SK-N-SH (cell line): ENCODE results near the gene AGBL4. TPM values are rescaled to one million over a fixed set of nuclear protein-coding genes. Genes with fewer than 3 reads are reported as not detected.

ENCODE experiments used
- CTCF ChIA-PET: fragments of 300-600, 350-600 bp; formaldehyde crosslinking; extraction: SDS; loops from one replicate; lab custom pipeline; 2021; lab: Yijun Ruan, JAX
- POLR2A ChIA-PET: fragments of 350-600 bp; sonication (Branson Sonifier 250); formaldehyde crosslinking; extraction: SDS; loops from one replicate; lab custom pipeline; 2020; ENCODE audit warnings: antibody characterized with exemption, inconsistent platforms; lab: Yijun Ruan, JAX
- DNase-seq: peaks from one replicate; pipeline ENCODE4 v3.0.0; 2012
- H2AFZ ChIP-seq: fragments of 200-600 bp; sonication (generic); 2 replicates; pipeline ENCODE4 v1.8.1; 2016; ENCODE audit warnings: antibody characterized with exemption, mild to moderate bottlenecking, low read depth
- H3F3A ChIP-seq: fragments of 200-600 bp; sonication (generic); replicated peaks from 2 replicates; pipeline ENCODE3; 2016; ENCODE audit warnings: antibody characterized with exemption, mild to moderate bottlenecking; ENCODE audit not compliant: insufficient read depth
- H3K27ac ChIP-seq, 2 experiments: fragments of 200-500 bp in 1 of 2; fragments of 200-600 bp in 1 of 2; sonication (Bioruptor generic) in 1 of 2; sonication (generic), shearing (Covaris generic) in 1 of 2; 2 replicates each; pipeline versions ENCODE4 v1.5.1 to v1.6.1; 2014 to 2016; ENCODE audit warnings: low read depth in 2 of 2, inconsistent platforms in 1 of 2, low read length in 1 of 2, mild to moderate bottlenecking in 1 of 2, mixed read lengths in 1 of 2
- H3K27me3 ChIP-seq: fragments of 200-600 bp; sonication (generic), shearing (Covaris generic); 2 replicates; pipeline ENCODE4 v1.6.1; 2016; ENCODE audit warnings: mixed run types; ENCODE audit not compliant: insufficient read depth
- H3K36me3 ChIP-seq, 2 experiments: fragments of 200-500 bp in 1 of 2; fragments of 200-600 bp in 1 of 2; sonication (Bioruptor generic) in 1 of 2; sonication (generic) in 1 of 2; replicated peaks in 1 of 2; 2 replicates each; pipeline versions ENCODE3 to v1.5.1; 2014 to 2016; ENCODE audit warnings: low read length in 1 of 2, mild to moderate bottlenecking in 1 of 2; ENCODE audit not compliant: insufficient read depth in 2 of 2, control insufficient read depth in 1 of 2
- H3K4me1 ChIP-seq, 2 experiments: fragments of 200-500 bp in 1 of 2; fragments of 200-600 bp in 1 of 2; sonication (Bioruptor generic) in 1 of 2; sonication (generic), shearing (Covaris generic) in 1 of 2; 2 replicates each; pipeline versions ENCODE4 v1.5.1 to v1.6.1; 2014 to 2016; ENCODE audit warnings: low read depth in 1 of 2, low read length in 1 of 2, mixed run types in 1 of 2; ENCODE audit not compliant: insufficient read depth in 2 of 2, control insufficient read depth in 1 of 2
- H3K4me2 ChIP-seq: fragments of 200-600 bp; sonication (generic), shearing (Covaris generic); 2 replicates; pipeline ENCODE4 v1.6.1; 2017; ENCODE audit warnings: mixed run types
- H3K4me3 ChIP-seq, 2 experiments: fragments of 200-500 bp in 1 of 2; fragments of 200-600 bp in 1 of 2; sonication (Bioruptor generic) in 1 of 2; sonication (generic), shearing (Covaris generic) in 1 of 2; 2 replicates each; pipeline versions ENCODE4 v1.5.1 to v1.8.1; 2014 to 2016; ENCODE audit warnings: low read depth in 2 of 2, inconsistent platforms in 1 of 2, low read length in 1 of 2, mild to moderate bottlenecking in 1 of 2, mixed read lengths in 1 of 2, moderate library complexity in 1 of 2
- H3K79me2 ChIP-seq: fragments of 200-600 bp; sonication (generic); 2 replicates; pipeline ENCODE4 v1.8.1; 2017; ENCODE audit warnings: mild to moderate bottlenecking; ENCODE audit not compliant: insufficient read depth
- H3K9ac ChIP-seq: fragments of 200-600 bp; sonication (generic); 2 replicates; pipeline ENCODE4 v1.6.1; 2017; ENCODE audit warnings: mixed run types
- H3K9me2 ChIP-seq: fragments of 200-600 bp; sonication (generic); 2 replicates; pipeline ENCODE4 v1.6.1; 2017; ENCODE audit warnings: mixed run types
- H3K9me3 ChIP-seq: fragments of 200-600 bp; sonication (generic); 2 replicates; pipeline ENCODE4 v1.6.1; 2017; ENCODE audit warnings: mixed run types, mild to moderate bottlenecking, moderate library complexity
- H4K20me1 ChIP-seq: fragments of 200-600 bp; sonication (generic); 2 replicates; pipeline ENCODE4 v1.6.1; 2017; ENCODE audit warnings: mild to moderate bottlenecking, mixed run types; ENCODE audit not compliant: insufficient read depth
- EP300 ChIP-seq, 2 experiments: IDR thresholded peaks; 2 replicates each; pipeline versions ENCODE4 v1.4.0 to v1.6.1; 2012; ENCODE audit warnings: borderline replicate concordance in 1 of 2, low read depth in 1 of 2, low read length in 1 of 2
- FOSL2 ChIP-seq: IDR thresholded peaks from 2 replicates; pipeline ENCODE4 v1.4.0; 2012; ENCODE audit warnings: low read depth, mild to moderate bottlenecking, moderate library complexity, borderline replicate concordance
- JUND ChIP-seq: IDR thresholded peaks from 2 replicates; pipeline ENCODE4 v1.4.0; 2012
- MAX ChIP-seq: IDR thresholded peaks from 2 replicates; pipeline ENCODE4 v1.4.0; 2012; ENCODE audit warnings: low read depth
- MXI1 ChIP-seq: IDR thresholded peaks from 2 replicates; pipeline ENCODE4 v1.6.1; 2012; ENCODE audit warnings: mild to moderate bottlenecking, low read depth, low read length, improper control_type of control experiment
- NFIC ChIP-seq: IDR thresholded peaks from 2 replicates; pipeline ENCODE4 v1.4.0; 2012; ENCODE audit warnings: borderline replicate concordance
- RAD21 ChIP-seq: IDR thresholded peaks from 2 replicates; pipeline ENCODE4 v1.6.1; 2012; ENCODE audit warnings: mild to moderate bottlenecking, low read length
- REST ChIP-seq: IDR thresholded peaks from 2 replicates; pipeline ENCODE4 v1.6.1; 2012; ENCODE audit warnings: mild to moderate bottlenecking, low read depth, low read length, moderate library complexity
- RFX5 ChIP-seq: IDR thresholded peaks from 2 replicates; pipeline ENCODE4 v1.6.1; 2012; ENCODE audit warnings: mild to moderate bottlenecking, improper control_type of control experiment, low read length
- TCF12 ChIP-seq: IDR thresholded peaks from 2 replicates; pipeline ENCODE4 v1.4.0; 2012
- polyA plus RNA-seq, 3 experiments: library from polyadenylated mRNA; depleted of rRNA; stranded (reverse); fragments of >200 nt; gene quantifications; 2 replicates each; pipeline ENCODE4 v1.2.3, GENCODE V29; 2012
- TF ChIP-seq, protein P1 (sequence below): IDR thresholded peaks from 2 replicates; pipeline ENCODE4; 2012

AGBL4 gene
- polyA plus RNA-seq, 1 of the 3 experiments (the other 2 are of a cell fraction): 0.07 TPM

DNA sequence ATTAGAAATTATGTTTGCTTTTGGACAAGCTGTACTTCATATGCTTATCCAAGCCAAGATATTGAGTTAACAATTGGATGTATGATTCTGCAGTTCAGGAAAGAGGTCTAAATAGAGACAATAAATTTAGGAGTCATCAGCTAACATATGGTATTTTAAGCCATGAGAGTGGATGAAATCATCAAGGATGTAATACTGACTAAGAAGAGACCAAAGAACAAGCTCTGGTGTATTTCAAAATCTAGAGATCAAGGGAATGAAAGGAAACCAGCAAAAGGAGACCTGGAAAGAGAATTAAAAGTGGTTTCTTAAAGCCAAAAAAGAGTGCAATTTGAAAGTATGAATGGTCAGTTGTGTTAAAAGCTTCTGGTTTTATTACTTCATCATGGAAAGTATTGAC is 1063.4 kb downstream of the AGBL4 start:
- Histone ChIP-seq H3K27me3 (no peaks in the 10 kb centered on the region), H2AFZ (peak overlapping the region; percentile 26; the same call in 1 of the 2 replicates), H3K9me2 (no peaks in the 10 kb centered on the region), H3F3A (peaks cover 3% of the 10 kb centered on the region), H3K79me2 (no peaks in the 10 kb centered on the region), H3K4me1 (peaks cover 0 to 6% of the 10 kb centered on the region in 2 experiments; a peak in 1 of 4 replicates), H3K4me2 (no peak overlapping the region), H3K9me3 (no peaks in the 10 kb centered on the region), H3K27ac (0 out of 4 replicates have a peak overlapping the region, but pooled peaks of 1 of the 2 experiments have one; percentile 26), H3K9ac (no peak overlapping the region), H3K36me3 (no peaks in the 10 kb centered on the region), H4K20me1 (no peaks in the 10 kb centered on the region), H3K4me3 (no peak overlapping the region)
- POLR2A ChIA-PET: no interaction called here
- no peak for DNase-seq
- TF ChIP-seq NFIC (no peak), EP300 (IDR thresholded peaks at IDR 0.05; ENCODE audit: borderline replicate concordance in 1 of 2, low read depth in 1 of 2, low read length in 1 of 2) (peak in 1 of 2 experiments; percentile 41; a peak in 1 of 4 replicates), MXI1 (no peak), MAX (no peak), TCF12 (peak; percentile 83), FOSL2 (peak; percentile 51; the same call in 1 of the 2 replicates)
- TF ChIP-seq, protein P1, sequence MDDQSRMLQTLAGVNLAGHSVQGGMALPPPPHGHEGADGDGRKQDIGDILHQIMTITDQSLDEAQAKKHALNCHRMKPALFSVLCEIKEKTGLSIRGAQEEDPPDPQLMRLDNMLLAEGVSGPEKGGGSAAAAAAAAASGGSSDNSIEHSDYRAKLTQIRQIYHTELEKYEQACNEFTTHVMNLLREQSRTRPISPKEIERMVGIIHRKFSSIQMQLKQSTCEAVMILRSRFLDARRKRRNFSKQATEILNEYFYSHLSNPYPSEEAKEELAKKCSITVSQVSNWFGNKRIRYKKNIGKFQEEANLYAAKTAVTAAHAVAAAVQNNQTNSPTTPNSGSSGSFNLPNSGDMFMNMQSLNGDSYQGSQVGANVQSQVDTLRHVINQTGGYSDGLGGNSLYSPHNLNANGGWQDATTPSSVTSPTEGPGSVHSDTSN: peak; percentile 59
- CTCF ChIA-PET: interaction anchor here (1.7 kb wide), 1 partner anchor 19 kb away, joined by 4 read pairs; no protein-coding TSS in a partner anchor

DNA sequence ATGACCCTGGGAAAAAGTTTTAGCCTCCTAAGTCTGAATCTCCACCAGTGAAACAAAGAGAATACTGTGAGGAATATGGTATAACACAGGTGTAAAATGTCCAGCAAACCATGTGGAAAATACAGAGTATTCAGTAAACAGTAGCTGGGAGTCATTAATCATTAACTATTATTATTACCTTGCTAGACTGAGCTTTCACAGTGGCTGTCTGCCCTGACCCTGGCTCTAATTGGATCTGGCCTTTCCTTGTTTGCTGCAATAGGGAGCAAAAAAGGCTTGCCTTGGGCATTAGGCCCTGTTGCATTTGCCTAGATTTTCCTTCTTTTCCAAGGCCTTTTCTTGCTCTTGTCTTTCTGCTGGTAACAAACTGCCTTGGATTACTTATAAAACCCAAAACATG is 1068.0 kb downstream of the AGBL4 start:
- CTCF ChIA-PET: interaction anchor here (0.8 to 1.2 kb wide), 2 partner anchors 9 to 383 kb away, joined by 3 to 5 read pairs; no protein-coding TSS in a partner anchor
- H3K4me2 ChIP-seq: no peak overlapping the region
- no peaks in the 10 kb centered on the region for H3K79me2 ChIP-seq
- no peaks in the 10 kb centered on the region for H3K27me3 ChIP-seq
- DNase-seq: no peak
- H3K9ac ChIP-seq: no peak overlapping the region
- peaks cover 0 to 3% of the 10 kb centered on the region in 2 experiments; a peak in 1 of 4 replicates for H3K4me1 ChIP-seq
- TF ChIP-seq TCF12 (no peak), RAD21 (no peak), RFX5 (no peak), JUND (no peak), REST (no peak)
- H3F3A ChIP-seq: peaks cover 3% of the 10 kb centered on the region
- H4K20me1 ChIP-seq: no peaks in the 10 kb centered on the region
- POLR2A ChIA-PET: no interaction called here
- H3K9me2 ChIP-seq: no peaks in the 10 kb centered on the region
- H3K9me3 ChIP-seq: no peaks in the 10 kb centered on the region
- no peak overlapping the region for H2AFZ ChIP-seq
- no peak overlapping the region for H3K4me3 ChIP-seq
- H3K27ac ChIP-seq: no peak overlapping the region
- H3K36me3 ChIP-seq: no peaks in the 10 kb centered on the region
